HG02759 (cell line): ENCODE results near the gene RNF123.
"Not testable (repeated sequence)": the region's sequence is repeated elsewhere in the genome, so short reads cannot be mapped to it uniquely, and the experiment has no call there.

Experiments used
- ATAC-seq: cut with Tn5 transposase; IDR thresholded peaks from one replicate; pipeline ENCODE4 v1.9.1; 2021; ENCODE audit warnings: mild to moderate bottlenecking, moderate library complexity; ENCODE audit not compliant: unreplicated experiment

Gene RNF123

DNA sequence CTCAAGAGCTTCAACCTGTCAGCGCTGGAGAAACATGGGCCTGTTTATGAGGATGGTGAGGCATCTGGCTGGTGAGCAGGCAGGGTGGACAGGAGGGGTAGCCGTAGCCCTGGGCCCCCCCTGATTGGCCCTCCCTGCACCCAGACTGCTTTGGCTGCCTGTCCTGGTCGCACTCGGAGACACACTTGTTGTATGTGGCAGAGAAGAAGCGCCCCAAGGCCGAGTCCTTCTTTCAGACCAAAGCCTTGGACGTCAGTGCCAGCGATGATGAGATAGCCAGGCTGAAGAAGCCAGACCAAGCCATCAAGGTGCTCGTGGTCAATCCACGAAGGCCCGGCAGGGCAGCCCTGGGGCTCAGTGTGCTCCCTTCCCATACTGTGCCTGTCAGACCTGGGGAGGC, 13.4 kb upstream of the RNF123 start:
- no peak for ATAC-seq

DNA sequence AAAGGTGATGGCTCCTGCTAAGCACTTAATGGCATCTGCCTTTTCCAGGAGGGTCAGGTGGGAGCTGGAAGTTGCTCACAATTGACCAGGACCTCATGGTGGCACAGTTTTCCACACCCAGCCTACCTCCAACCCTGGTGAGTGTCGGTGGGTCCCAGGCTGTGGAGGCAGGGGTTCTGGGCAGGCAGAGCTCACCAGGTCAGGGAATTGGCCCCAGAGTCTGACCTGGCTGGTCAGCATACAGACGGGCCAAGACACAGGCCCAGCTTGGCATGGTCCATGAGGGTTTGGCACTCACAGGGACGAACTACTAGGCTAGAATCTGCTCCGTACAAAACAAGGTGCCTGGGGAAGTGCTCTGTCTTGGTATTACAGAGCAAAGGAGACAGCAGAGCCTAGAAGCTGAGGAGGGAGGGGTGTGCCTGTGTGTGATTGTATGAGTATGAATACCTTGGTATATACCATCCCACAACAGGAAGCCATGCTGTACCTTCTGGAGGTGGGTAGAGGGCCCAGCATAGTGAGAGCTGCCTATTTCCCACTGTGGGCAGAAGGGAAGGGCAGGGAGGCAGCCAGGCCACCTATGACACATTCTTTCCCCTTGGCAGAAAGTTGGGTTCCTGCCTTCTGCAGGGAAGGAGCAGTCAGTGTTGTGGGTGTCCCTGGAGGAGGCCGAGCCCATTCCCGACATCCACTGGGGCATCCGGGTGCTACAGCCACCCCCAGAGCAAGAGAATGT, 8.7 kb upstream of the RNF123 start:
- ATAC-seq = no peak

DNA sequence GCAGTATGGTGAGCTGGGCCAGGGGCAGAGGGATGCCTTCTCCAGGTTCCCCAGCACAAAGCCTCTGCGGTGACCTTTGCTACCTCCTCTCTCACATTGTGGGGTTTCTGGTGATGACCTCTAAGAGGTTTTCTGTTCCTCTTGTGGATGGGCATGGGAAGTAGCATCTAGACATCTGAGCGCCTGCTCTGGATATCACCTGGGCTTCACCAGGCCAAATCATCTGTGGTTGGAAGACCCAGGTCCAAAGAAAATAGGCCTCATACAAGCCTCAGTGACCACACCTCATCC, 8.2 kb upstream of the RNF123 start:
- no peak for ATAC-seq

DNA sequence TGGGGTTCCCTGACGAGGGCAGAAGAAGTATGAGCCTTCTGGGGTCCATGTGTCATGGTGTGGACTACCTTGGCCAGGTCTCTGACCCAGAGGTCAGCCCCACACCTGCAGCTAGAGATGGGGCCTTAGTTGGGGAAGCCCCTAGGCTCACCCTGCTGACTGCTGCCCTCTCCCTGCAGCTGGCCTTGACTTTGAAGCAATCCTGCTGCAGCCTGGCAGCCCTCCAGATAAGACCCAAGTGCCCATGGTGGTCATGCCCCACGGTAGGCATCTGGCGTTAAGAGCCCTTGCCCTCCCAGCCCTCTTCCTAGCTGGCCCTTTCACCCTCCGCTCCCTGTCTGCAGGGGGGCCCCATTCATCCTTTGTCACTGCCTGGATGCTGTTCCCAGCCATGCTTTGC, 7.8 kb upstream of the RNF123 start:
- ATAC-seq = no peak

DNA sequence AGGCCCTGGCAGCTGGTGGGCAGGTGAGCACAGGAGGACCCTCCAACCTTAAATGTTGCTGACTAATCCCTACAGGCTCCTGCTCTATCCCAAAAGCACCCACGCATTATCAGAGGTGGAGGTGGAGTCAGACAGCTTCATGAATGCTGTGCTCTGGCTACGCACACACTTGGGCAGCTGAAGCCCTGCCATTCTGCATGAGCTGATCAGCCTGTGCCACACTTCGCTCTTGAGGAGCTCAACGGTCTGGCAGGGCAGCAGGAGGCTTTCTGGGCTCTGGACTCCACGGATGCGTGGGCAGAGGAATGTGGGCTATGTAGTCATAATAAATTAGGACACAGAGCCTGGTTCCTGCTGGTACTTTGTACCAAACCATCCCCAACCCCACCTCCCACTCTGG, 6.2 kb upstream of the RNF123 start:
- ATAC-seq = no peak

DNA sequence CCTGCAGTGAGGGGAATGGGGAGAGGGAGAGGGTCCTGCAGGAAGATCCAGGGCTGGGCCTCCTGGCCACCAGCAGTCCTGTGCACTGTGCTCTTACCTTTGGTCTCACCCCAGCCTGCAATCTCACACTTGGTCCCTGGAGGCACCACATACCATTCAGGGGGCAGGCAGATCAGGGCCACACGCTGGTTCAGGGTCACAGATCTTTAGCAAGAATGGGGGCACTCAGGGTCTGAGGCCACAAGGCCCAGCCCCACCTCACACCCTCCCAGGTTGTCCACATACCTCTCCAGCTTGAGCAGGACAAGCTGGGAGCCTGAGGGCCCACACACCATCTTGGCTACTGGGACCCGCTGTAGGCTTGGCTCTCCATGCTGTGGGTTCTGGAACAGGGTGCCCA, 4.9 kb upstream of the RNF123 start:
- ATAC-seq = not testable (repeated sequence)

DNA sequence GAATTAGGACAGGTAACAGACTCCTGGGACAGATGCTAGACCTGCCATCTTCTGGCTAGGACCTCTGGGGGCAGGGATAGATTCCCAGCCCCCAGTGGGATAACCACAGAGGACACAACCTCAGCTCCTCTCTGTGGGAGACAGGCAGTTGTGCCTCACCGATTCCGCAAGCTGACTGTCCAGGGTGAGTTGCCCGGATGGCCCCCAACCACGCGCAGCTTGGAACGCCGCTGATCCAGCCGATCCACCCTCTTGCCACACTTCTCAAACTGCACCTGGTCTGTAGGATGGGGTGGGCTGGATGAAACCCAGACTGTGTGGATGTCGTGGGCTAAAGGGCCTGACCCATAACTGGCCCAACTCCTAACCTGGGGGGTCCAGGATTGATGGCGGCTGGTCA, 4.3 kb upstream of the RNF123 start:
- ATAC-seq = not testable (repeated sequence)

DNA sequence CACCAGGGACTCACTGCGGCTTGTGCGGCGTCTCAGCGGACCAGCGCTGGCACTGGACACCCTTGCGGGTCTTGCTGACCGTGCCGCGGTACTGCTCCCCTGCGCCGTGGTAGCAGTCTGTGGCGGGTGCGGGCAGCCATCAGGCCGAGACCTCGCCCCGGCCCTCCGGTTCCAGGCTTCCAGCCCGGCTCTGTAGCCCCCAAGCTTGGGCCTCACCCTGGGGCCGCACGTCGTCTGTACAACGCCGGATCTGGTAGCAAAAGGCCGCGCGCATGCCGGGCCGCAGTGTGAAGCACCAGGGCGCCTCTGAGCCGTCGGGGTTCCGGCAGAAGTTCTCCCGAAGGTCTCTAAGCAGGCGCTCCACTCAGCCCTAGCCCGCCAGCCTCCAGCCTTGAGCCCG, 3.5 kb upstream of the RNF123 start:
- ATAC-seq = not testable (repeated sequence)

DNA sequence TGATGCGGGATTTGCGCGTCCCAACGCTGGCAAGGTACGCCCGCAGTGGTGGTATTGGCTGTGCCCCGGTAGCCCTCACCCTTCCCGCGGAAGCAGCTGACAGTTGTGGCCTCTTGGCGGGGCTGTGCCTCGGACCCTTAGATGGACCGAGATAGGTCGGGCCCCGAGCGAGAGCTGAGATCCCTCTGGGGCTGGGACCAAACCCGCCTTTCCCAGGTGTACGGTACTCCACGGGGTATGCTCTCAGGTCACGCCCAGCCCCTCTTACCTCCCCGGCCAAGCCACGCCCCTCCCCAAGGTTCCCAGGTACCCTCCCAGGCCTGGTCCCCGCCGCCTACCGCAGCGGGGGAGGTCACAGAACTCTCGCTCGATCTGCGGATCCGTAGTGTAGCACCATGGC, 3.0 kb upstream of the RNF123 start:
- not testable (repeated sequence) for ATAC-seq

DNA sequence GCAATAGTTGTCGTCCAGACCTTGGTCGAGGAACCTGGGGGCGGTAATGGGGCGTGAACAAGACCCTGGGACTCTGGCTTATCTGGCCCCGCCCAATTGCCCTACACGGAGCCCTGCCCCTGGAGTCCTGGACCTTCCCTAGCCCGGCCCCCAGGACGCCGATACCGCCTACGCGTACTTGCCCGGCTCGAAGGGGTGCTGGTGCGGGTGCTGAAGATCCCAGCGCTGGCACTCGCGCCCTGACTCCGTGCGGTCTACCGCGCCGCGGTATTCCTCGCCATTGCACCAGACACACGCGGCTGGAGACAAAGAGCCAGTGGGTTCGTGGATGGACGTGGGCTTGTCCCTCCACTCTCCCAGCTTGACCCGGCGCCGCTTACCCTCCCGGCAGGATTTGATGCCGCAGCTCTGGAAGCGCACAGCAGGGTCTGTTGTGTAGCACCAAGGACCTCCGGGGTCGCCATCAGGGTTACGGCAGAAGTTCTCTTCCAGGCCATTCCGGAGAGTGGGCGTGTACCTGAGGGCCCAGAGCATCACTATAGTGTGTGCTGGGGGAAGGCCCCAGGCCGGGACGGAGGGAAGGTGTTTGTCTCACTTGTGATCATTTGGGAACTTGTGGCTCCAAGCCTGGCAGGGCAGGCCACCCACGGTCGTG, 2.5 kb upstream of the RNF123 start:
- not testable (repeated sequence) for ATAC-seq

DNA sequence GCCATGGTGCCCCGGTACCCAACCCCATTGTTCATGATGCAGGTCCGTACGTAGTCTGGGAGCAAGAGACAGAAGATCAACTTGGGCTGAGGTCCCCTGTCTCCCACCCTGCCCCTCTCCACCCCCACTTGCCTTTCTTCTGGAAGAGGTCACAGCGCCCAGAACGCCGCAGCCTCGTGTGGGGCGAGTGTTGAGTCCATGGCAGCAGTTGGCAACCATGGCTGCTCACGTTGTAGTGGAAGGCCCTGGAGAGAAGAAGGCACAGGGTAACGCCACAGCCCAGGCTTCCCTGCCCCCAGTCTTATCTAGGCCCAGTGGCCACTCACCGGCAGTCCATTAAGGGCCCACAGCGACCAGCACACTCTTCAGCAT, 1.9 kb upstream of the RNF123 start:
- ATAC-seq = not testable (repeated sequence)

DNA sequence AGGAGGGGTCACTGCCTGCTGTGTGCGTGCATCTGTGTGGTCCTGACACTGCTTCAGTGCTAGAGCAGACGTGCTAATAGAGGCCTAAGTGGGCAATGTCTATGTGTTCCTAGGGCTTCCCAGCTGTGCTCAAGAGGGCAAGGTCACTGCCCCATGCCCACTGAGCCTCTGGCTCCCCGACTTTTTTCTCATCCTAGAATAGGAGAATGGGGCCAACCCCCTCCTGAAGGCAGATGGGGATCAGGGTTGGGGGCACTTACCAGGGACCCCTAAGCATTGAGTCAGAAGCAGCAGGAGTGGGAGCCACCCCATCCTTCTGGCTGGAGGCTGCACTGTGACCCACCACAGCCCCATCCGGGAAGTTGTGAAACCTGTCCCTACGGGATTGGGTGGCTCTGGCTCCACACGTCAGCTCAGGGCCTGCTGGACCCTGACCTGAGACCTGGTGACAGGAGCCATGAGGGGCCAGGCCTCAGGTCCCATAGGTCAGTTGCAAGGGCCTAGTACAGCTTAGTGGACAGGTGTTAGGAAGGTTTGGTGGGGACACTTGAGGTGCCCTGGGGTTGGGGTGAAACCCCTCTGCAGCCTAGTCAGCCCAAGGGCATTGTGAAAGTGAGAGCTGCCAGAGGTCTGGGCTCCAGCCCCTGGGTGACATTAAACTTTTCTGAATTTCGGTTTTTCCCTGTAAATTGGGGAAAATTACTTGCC, 865 bp upstream of the RNF123 start:
- not testable (repeated sequence) for ATAC-seq

DNA sequence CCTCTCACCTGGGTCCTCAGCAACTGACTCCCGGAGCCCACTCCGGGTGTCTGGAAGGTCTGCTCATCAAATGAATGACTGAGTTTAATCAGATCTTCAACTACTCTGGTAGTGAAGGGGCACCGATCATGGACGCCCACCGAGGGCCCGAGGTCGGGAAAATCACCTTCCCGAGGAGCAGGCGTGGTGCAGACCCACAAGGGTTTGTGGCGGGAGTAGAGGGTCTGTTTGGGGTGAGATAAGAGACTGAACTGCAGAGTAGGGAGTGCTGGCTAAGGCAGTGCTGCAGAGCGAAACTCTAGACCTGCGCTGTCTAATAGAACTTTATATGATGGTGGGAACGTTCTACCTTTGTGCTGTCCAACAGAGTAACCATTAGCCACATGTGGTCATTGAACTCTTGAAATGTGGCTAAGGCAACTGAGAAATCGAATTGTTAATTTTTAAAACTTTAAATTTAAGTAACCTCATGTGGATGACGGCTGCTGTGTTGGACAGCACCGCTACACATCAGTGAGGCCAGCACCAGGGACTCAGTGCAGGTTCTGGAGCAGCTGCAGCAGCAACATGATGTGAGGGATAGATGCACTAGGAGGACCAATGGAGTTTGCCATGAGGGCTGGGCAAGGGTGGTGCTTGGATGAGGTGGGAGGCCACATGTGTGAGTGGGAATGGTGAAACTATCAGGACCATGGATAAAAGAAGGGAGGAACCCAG, 709 bp downstream of the RNF123 start:
- not testable (repeated sequence) for ATAC-seq

DNA sequence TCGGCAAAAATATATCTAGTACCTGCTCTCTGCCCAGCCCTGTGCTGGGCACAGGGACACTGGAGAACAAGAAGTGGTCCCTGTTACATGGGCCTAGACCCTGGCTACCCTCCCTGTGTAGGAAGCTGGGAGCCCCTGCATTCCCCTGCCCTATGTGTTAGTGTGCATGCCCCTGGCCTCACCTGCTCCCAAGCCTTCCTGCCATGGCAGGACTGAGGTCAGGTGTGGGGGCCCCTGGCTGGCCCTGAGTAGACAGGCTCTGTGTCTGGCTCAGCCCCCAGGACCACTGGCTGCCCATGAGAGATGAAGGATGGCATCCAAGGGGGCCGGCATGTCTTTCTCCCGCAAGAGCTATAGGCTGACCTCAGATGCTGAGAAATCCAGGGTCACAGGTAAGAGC, 1.5 kb downstream of the RNF123 start:
- not testable (repeated sequence) for ATAC-seq

DNA sequence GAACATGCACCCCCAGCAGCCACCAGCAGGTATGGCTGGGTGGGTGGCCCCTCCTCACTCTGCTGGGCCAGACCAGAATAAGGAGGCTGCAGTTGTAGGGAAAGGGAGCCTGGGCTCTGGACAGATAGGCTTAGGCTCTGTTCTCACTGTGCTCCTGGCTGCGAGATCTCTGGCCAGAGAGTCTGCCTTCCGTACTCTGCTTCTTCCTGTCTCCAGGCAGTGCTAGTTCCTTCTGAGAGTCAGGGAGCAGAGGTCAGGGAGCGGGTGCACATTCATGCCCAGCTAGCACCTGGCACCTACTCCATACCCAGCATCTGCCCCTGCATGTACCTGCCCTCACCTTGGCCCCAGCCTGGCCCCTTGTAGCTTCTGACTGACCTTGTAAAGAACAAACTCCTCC, 2.1 kb downstream of the RNF123 start:
- not testable (repeated sequence) for ATAC-seq

DNA sequence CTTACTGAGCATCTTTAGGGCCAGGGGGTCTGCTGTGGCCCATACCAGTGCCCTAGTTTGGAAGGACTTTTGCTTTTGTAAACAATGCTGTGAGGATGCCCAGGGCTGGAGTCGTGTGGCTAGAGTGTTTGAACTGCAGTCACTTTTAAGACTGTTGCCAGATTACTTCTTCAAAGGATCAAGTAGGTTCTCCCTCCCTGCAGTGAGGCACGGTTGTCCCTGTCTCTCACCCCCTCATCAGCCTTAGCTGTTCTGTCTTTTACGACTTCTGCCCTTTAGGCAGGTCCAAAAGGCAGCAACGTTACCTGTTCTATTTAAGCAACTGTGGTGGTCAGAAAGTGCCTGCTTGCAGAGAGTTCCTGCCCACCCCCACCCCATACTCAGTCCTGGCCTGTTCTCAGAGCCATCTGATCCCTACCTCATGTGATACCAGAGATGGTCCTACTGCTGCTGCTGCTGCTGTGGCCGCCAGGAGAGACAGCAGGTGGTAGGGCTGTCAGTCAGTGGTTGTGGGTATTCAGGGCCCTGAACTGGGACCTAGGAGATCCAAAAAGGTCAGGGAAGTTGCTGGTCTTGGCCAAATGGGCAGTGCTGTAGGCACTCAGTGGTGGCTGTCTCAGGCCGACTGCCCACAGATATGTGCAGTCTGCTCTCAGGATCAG, 5.2 kb downstream of the RNF123 start:
- not testable (repeated sequence) for ATAC-seq

DNA sequence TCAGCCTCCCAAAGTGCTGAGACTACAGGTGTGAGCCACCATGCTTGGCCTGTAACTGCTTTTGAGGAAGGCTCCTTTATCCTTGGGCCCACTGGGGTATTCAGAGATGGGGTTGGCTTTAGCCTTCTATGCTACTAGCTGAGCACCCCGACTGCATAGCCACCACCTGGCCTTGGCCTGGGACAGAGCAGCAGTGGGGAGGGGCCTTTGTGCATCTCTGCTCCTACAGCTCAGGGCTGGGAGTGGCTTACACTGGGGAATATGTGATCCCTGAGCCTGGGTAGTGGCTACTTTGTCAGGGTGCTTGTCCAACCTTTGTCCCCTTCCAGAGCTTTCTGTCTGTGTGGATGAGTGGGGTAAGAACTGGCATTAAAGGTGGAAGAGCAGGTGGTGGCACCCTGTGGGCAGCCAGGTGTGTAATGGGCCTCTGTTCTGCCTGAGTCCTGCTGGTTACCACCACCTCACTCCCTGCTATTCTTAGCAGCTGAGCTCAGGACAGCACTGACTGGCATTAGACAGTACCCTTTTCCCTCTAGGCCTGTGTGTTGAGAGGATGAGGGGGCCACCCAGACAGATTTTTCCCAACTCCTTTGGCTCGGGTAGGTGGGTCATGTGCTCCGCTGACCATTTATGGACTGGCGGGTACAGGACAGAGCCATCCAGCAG, 6.1 kb downstream of the RNF123 start:
- ATAC-seq = not testable (repeated sequence)

DNA sequence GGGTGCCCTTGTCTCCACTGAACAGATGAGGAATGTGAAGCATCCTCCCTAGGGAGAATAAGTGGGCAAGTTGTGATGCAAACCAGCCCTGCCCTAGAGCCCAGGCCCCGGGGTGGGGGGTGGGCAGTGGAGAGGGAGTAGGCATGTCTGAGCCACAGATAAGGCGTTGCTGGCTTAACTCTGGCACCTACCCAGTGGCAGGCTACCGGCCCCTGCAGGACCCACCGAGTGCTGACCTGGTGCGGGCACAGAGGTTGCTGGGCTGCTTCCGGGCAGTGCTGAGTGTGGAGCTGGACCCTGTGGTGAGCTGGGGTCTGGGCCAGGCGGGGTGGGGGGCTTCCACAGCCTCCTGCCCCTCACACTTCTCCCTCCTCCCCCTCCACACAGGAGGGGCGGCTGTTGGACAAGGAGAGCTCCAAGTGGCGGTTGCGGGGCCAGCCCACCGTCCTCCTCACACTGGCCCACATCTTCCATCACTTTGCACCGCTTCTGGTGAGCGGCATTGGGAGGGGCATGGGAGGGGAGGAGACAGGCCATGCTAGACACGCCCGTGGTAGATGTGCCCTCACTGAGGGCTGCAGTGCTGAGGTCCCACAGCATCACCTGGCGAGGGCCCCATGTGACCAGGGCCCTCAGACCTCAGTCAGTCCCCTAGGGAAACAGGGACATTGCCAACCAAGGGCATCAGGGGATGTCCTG, 10.1 kb downstream of the RNF123 start:
- ATAC-seq = no peak

DNA sequence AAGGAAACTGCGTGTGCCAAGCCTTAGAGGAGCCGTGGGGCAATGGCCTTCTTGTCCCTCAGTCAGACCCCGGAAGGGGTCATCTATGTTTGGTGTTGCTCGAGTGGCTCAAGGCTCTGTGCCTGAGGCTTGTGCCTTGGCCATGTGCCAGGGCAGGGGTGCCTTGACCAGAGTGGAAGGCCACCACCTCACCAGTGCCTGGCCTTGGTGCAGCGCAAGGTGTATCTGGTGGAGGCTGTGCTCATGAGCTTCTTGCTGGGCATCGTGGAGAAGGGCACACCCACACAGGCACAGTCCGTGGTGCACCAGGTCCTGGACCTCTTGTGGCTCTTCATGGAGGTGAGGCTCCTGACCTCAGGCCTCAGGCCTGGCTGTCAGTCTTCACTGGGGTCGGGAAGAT, 10.7 kb downstream of the RNF123 start:
- ATAC-seq = no peak
